Measurements from ENCODE around the gene POLR1A. TPM values are rescaled to one million over a fixed set of nuclear protein-coding genes. Genes with fewer than 3 reads are reported as not detected.

Gene POLR1A
- total and polyA plus RNA-seq, 9 donors: 4.7 to 43.9 (median 23.1) TPM

GRCh38 chr2:86036669-86037138 is 69.0 kb downstream of the POLR1A start:
- Histone ChIP-seq H3K4me1 (ENCODE audit: insufficient read depth) (peaks cover 21% of the 10 kb centered on the region), H3K27ac (peak overlapping the region; percentile 70 to 85), H3K9me3 (no peaks in the 10 kb centered on the region), H3K27me3 (no peaks in the 10 kb centered on the region), H3K4me3 (no peak overlapping the region), H3K36me3 (no peaks in the 10 kb centered on the region)
- WGBS, 3 donors: 19 to 24% (median 19%) methylated on average over 7 of the region's 7 CpGs
- TF ChIP-seq CTCF (IDR thresholded peaks at IDR 0.05) (peak in 1 of 3 donors; percentile 4), EP300 (IDR thresholded peaks at IDR 0.05) (no peak), POLR2A (IDR thresholded peaks at IDR 0.05) (peak; percentile 30)
- peak in 2 of 5 donors; percentile 47 to 82 for DNase-seq
- intact Hi-C loops (cut with DNase I): loop anchor here in 1 of 4 donors (2.0 kb wide), 1 partner anchor 150 kb away; no protein-coding TSS in a partner anchor

- H3K9me3 ChIP-seq: no peaks in the 10 kb centered on the region
- peak overlapping the region; percentile 70 to 85 for H3K27ac ChIP-seq
- H3K4me1 ChIP-seq (ENCODE audit: insufficient read depth): peaks cover 21% of the 10 kb centered on the region
- DNase-seq: peak; percentile 76 to 84 (median 82)
- peak in 2 of 3 donors; percentile 40 to 52 for TF ChIP-seq CTCF (IDR thresholded peaks at IDR 0.05)
- TF ChIP-seq POLR2A (IDR thresholded peaks at IDR 0.05): no peak
- TF ChIP-seq EP300 (IDR thresholded peaks at IDR 0.05): no peak
- 3 to 17% (median 8%) methylated on average over 10 of the region's 10 CpGs for WGBS, 3 donors
- no peak overlapping the region for H3K4me3 ChIP-seq
- H3K27me3 ChIP-seq: no peaks in the 10 kb centered on the region
- no peaks in the 10 kb centered on the region for H3K36me3 ChIP-seq
- intact Hi-C loops (cut with DNase I): loop anchor here in 1 of 4 donors (2.0 kb wide), 1 partner anchor 149 kb away; no protein-coding TSS in a partner anchor
These were observed 69.6 kb downstream of the POLR1A start for GRCh38 chr2:86035883-86036668.

GRCh38 chr2:86035376-86035882 is 70.3 kb downstream of the POLR1A start:
- Histone ChIP-seq H3K9me3 (no peaks in the 10 kb centered on the region), H3K27ac (peak overlapping the region; percentile 70 to 85), H3K27me3 (no peaks in the 10 kb centered on the region), H3K4me3 (no peak overlapping the region), H3K4me1 (ENCODE audit: insufficient read depth) (peaks cover 21% of the 10 kb centered on the region), H3K36me3 (no peaks in the 10 kb centered on the region)
- WGBS, 3 donors: 71 to 84% (median 82%) methylated on average over 7 of the region's 7 CpGs
- DNase-seq: peak in 2 of 5 donors; percentile 25 to 38
- TF ChIP-seq EP300 (IDR thresholded peaks at IDR 0.05): no peak
- TF ChIP-seq POLR2A (IDR thresholded peaks at IDR 0.05): no peak
- TF ChIP-seq CTCF (IDR thresholded peaks at IDR 0.05): no peak
- intact Hi-C loops (cut with DNase I): no loop called here

- intact Hi-C loops (cut with DNase I): no loop called here
- no peaks in the 10 kb centered on the region for H3K36me3 ChIP-seq
- H3K4me3 ChIP-seq: no peak overlapping the region
- TF ChIP-seq EP300 (IDR thresholded peaks at IDR 0.05) (no peak), POLR2A (IDR thresholded peaks at IDR 0.05) (no peak), CTCF (IDR thresholded peaks at IDR 0.05) (no peak)
- H3K27ac ChIP-seq: no peak overlapping the region
- peak in 2 of 5 donors; percentile 16 to 33 for DNase-seq
- H3K4me1 ChIP-seq (ENCODE audit: insufficient read depth): peaks cover 21% of the 10 kb centered on the region
- no peaks in the 10 kb centered on the region for H3K9me3 ChIP-seq
- 93 to 94% (median 93%) methylated on average over 20 of the region's 20 CpGs for WGBS, 3 donors
- no peaks in the 10 kb centered on the region for H3K27me3 ChIP-seq
These were observed 71.7 kb downstream of the POLR1A start for GRCh38 chr2:86033751-86034692.
